CD4-positive, alpha-beta T cell (primary cell): Measurements from ENCODE around the gene MIXL1. TPM values are rescaled to one million over a fixed set of nuclear protein-coding genes. Genes with fewer than 3 reads are reported as not detected.
A peak's percentile ranks its signal among the peaks of the same experiment; 100 is the strongest.

Experiments
- ATAC-seq: fragments of 200-7000 bp; cut with Tn5 transposase; one replicate; pipeline ENCODE4 v1.10.0; 2022; ENCODE audit warnings: mild to moderate bottlenecking; ENCODE audit not compliant: poor library complexity
- CTCF ChIA-PET: fragments of 350-600 bp; sonication (Branson Sonifier 250); formaldehyde crosslinking; loops from one replicate; lab custom pipeline; 2021; ENCODE audit warnings: antibody characterized with exemption, inconsistent platforms; lab: Charles Lee
- POLR2A ChIA-PET: fragments of 350-600 bp; sonication (Branson Sonifier 250); formaldehyde crosslinking; loops from one replicate; lab custom pipeline; 2021; ENCODE audit warnings: antibody characterized with exemption, inconsistent platforms; lab: Charles Lee
- DNase-seq, 14 experiments: peaks; one replicate each; pipeline ENCODE4 v3.0.0-alpha.2; 2013 to 2020; ENCODE audit warnings: mixed read lengths in 2 of 14
- H3K27ac ChIP-seq, 2 donors: one replicate each; pipeline versions ENCODE4 v1.5.1 to v1.7.0; 2013; ENCODE audit warnings: low read length in 2 of 2, low read depth in 1 of 2, mild to moderate bottlenecking in 1 of 2
- H3K27me3 ChIP-seq, 2 experiments: 1 replicate in 1 of 2; 2 replicates in 1 of 2; pipeline versions ENCODE4 v1.6.1 to v1.7.0; 2013; ENCODE audit warnings: low read length in 2 of 2, control low read depth in 1 of 2, mild to moderate bottlenecking in 1 of 2, moderate library complexity in 1 of 2; ENCODE audit not compliant: insufficient read depth in 2 of 2, control insufficient read depth in 1 of 2
- H3K36me3 ChIP-seq: one replicate; pipeline ENCODE4 v1.6.1; 2013; ENCODE audit warnings: low read length, control low read depth; ENCODE audit not compliant: insufficient read depth
- H3K4me1 ChIP-seq: one replicate; pipeline ENCODE4 v1.6.1; 2013; ENCODE audit warnings: low read length, control low read depth; ENCODE audit not compliant: insufficient read depth
- H3K4me3 ChIP-seq: one replicate; pipeline ENCODE4 v1.5.1; 2013; ENCODE audit warnings: mild to moderate bottlenecking, low read length, moderate library complexity
- H3K9me3 ChIP-seq, 2 experiments: 1 replicate in 1 of 2; 2 replicates in 1 of 2; pipeline versions ENCODE4 v1.6.1 to v1.7.0; 2013; ENCODE audit warnings: low read length in 2 of 2, mild to moderate bottlenecking in 2 of 2, control low read depth in 1 of 2, moderate library complexity in 1 of 2; ENCODE audit not compliant: control insufficient read depth in 1 of 2, insufficient read depth in 1 of 2
- H3K27ac Mint-ChIP-seq: one replicate; pipeline ENCODE4 v1.8.0; 2020; ENCODE audit warnings: mixed read lengths
- H3K27me3 Mint-ChIP-seq: one replicate; pipeline ENCODE4 v1.8.0; 2021; ENCODE audit warnings: mixed read lengths
- H3K36me3 Mint-ChIP-seq: one replicate; pipeline ENCODE4 v1.8.0; 2021; ENCODE audit warnings: low read depth, mixed read lengths
- H3K4me1 Mint-ChIP-seq: one replicate; pipeline ENCODE4 v1.8.0; 2021; ENCODE audit warnings: low read depth, mixed read lengths
- H3K4me3 Mint-ChIP-seq: one replicate; pipeline ENCODE4 v1.8.0; 2020; ENCODE audit warnings: mild to moderate bottlenecking, mixed read lengths
- H3K9me3 Mint-ChIP-seq: one replicate; pipeline ENCODE4 v1.8.0; 2020; ENCODE audit warnings: mixed read lengths
- intact Hi-C, 2 experiments: fragments of 100-400 bp; cut with DNase I in 1 of 2; cut with micrococcal nuclease in 1 of 2; formaldehyde crosslinking; loops; one replicate each; pipeline versions ENCODE4 v1.15.1 to v1.9.0; 2023 to 2025; cut with DNase I, micrococcal nuclease
- polyA plus RNA-seq, 2 donors: library from polyadenylated mRNA; unstranded; fragments of 120-200 nt; gene quantifications; one replicate each; pipeline ENCODE4 v1.2.1, GENCODE V29; 2013
- total RNA-seq, 174 experiments: library from RNA in 2 of 174; stranded (reverse) in 2 of 174; gene quantifications; one replicate each; pipeline ENCODE4 v1.2.3 and lab custom pipeline; 2021 to 2026
- TF ChIP-seq, protein P1 (sequence below): fragments of 200-600 bp; IDR thresholded peaks from one replicate; pipeline ENCODE4 v1.8.0; 2022; ENCODE audit warnings: antibody characterized with exemption, mild to moderate bottlenecking

The MIXL1 gene
- total RNA-seq: not detected
- not detected for polyA plus RNA-seq (2013, experiment 1 of 2)
- polyA plus RNA-seq (2013, experiment 2 of 2): not detected
- total RNA-seq (lab: John Stamatoyannopoulos, UW): 0 to 0.30 (median 0) reads per million in 172 experiments

GRCh38 chr1:226223157-226223785 lies at the start of gene MIXL1:
TSS of gene MIXL1 (plus strand) at chr1:226223664. CDS start at chr1:226223682, 18 bp downstream.
- TF ChIP-seq, protein P1, sequence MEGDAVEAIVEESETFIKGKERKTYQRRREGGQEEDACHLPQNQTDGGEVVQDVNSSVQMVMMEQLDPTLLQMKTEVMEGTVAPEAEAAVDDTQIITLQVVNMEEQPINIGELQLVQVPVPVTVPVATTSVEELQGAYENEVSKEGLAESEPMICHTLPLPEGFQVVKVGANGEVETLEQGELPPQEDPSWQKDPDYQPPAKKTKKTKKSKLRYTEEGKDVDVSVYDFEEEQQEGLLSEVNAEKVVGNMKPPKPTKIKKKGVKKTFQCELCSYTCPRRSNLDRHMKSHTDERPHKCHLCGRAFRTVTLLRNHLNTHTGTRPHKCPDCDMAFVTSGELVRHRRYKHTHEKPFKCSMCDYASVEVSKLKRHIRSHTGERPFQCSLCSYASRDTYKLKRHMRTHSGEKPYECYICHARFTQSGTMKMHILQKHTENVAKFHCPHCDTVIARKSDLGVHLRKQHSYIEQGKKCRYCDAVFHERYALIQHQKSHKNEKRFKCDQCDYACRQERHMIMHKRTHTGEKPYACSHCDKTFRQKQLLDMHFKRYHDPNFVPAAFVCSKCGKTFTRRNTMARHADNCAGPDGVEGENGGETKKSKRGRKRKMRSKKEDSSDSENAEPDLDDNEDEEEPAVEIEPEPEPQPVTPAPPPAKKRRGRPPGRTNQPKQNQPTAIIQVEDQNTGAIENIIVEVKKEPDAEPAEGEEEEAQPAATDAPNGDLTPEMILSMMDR: no peak
- Histone ChIP-seq H3K9me3 (peaks cover 0 to 4% of the 10 kb centered on the region in 2 experiments), H3K27me3 (peaks cover 22 to 29% of the 10 kb centered on the region in 2 experiments), H3K4me1 (peaks cover 11% of the 10 kb centered on the region), H3K36me3 (no peaks in the 10 kb centered on the region), H3K27ac (no peak within 1 kb of the TSS), H3K4me3 (peak within 1 kb of the TSS; percentile 38)
- ATAC-seq (peak; percentile 21), DNase-seq (no peak)
- CTCF ChIA-PET: no interaction called here
- H3K27me3 Mint-ChIP-seq: peaks cover 52% of the 10 kb centered on the region
- no peaks in the 10 kb centered on the region for H3K9me3 Mint-ChIP-seq
- intact Hi-C loops: no loop called here
- no peaks in the 10 kb centered on the region for H3K4me1 Mint-ChIP-seq
- H3K36me3 Mint-ChIP-seq: no peaks in the 10 kb centered on the region
- H3K27ac Mint-ChIP-seq: no peak within 1 kb of the TSS
- POLR2A ChIA-PET: no interaction called here
- H3K4me3 Mint-ChIP-seq: peak within 1 kb of the TSS; percentile 82

DNA sequence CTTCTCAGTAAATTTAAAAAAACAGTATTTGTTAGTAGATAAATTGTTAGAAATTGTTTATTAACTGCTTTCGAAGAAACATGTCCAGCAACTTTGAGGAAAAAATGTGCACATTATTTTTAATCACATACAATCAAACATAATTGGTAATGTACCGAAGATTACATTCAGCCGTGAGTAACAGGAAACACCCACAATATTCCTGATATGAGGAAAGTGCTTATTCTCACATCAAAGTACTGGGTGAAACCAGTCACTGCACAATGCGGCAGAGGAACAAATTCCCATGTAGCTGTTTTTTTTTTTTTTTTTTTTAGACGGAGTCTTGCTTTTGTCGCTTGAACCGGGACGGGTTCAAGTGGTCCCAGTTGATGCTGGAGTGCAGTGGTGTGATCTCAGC lies 46.6 kb upstream of the MIXL1 start:
- ChIA-PET CTCF (interaction anchor here (0.6 to 1.2 kb wide), 3 partner anchors 9 to 75 kb away, joined by 3 read pairs; no protein-coding TSS in a partner anchor), POLR2A (interaction anchor here (0.6 kb wide), 1 partner anchor 95 kb away, joined by 5 read pairs; no protein-coding TSS in a partner anchor)
- TF ChIP-seq, protein P1: no peak

GRCh38 chr1:226181996-226182714 lies 41.3 kb upstream of the MIXL1 start:
- POLR2A ChIA-PET: interaction anchor here (1.2 kb wide), 1 partner anchor 182 kb away, joined by 3 read pairs; no protein-coding TSS in a partner anchor
- no peak for ATAC-seq
- no peaks in the 10 kb centered on the region for H3K9me3 Mint-ChIP-seq
- H3K4me3 Mint-ChIP-seq: peak overlapping the region; percentile 21
- CTCF ChIA-PET: interaction anchor here (0.6 to 2.2 kb wide), 3 partner anchors 12 to 57 kb away, joined by 3 to 9 read pairs (median 5); no protein-coding TSS in a partner anchor
- peaks cover 10% of the 10 kb centered on the region for H3K36me3 ChIP-seq
- peaks cover 72% of the 10 kb centered on the region for H3K4me1 Mint-ChIP-seq
- no peak overlapping the region for H3K27ac Mint-ChIP-seq
- H3K4me1 ChIP-seq: peaks cover 45% of the 10 kb centered on the region
- H3K27me3 Mint-ChIP-seq: no peaks in the 10 kb centered on the region
- TF ChIP-seq, protein P1: no peak
- H3K27me3 ChIP-seq: no peaks in the 10 kb centered on the region
- intact Hi-C loops: loop anchor here in 1 of 2 experiments (5.0 to 10.0 kb wide), 2 partner anchors 185 to 737 kb away; partner anchors contain the start of gene SDE2
- H3K36me3 Mint-ChIP-seq: peaks cover 56% of the 10 kb centered on the region
- H3K4me3 ChIP-seq: no peak overlapping the region
- no peak overlapping the region for H3K27ac ChIP-seq
- DNase-seq: peak in 2 of 14 experiments; percentile 24 to 42
- no peaks in the 10 kb centered on the region for H3K9me3 ChIP-seq

More for the DNA sequence above, 46.6 kb upstream of the MIXL1 start:
- Histone ChIP-seq H3K27ac (no peak overlapping the region), H3K36me3 (peaks cover 15% of the 10 kb centered on the region), H3K9me3 (no peaks in the 10 kb centered on the region), H3K4me3 (no peak overlapping the region), H3K27me3 (no peaks in the 10 kb centered on the region), H3K4me1 (peaks cover 16% of the 10 kb centered on the region)
- no peak overlapping the region for H3K4me3 Mint-ChIP-seq
- no peaks in the 10 kb centered on the region for H3K9me3 Mint-ChIP-seq
- DNase-seq (no peak), ATAC-seq (no peak)
- H3K4me1 Mint-ChIP-seq: peaks cover 59% of the 10 kb centered on the region
- H3K36me3 Mint-ChIP-seq: peaks cover 47% of the 10 kb centered on the region
- intact Hi-C loops: no loop called here
- H3K27me3 Mint-ChIP-seq: no peaks in the 10 kb centered on the region
- H3K27ac Mint-ChIP-seq: no peak overlapping the region
